OCI-LY7 (cell line): ENCODE measurements around the gene IDI2. TPM values are rescaled to one million over a fixed set of nuclear protein-coding genes. Genes with fewer than 3 reads are reported as not detected.

Experiments used
- BruUV-seq: library from RNA; stranded (reverse); fragments of 400-500 nt; replicated peaks from 2 replicates; lab custom pipeline; 2021; lab: Mats Ljungman, UMichigan
- CTCF ChIA-PET: fragments of 300-600 bp; sonication (Branson Sonifier 250); formaldehyde crosslinking; loops from one replicate; lab custom pipeline; 2022; ENCODE audit warnings: antibody characterized with exemption; ENCODE audit not compliant: unreplicated experiment; lab: Charles Lee
- POLR2A ChIA-PET: fragments of 300-600 bp; sonication (Branson Sonifier 250); formaldehyde crosslinking; loops from one replicate; lab custom pipeline; 2022; ENCODE audit warnings: antibody characterized with exemption; lab: Charles Lee
- DNase-seq: peaks from one replicate; pipeline ENCODE4 v3.0.0-alpha.2; 2015; ENCODE audit warnings: low spot score
- H2AFZ ChIP-seq: fragments of 200-600 bp; sonication (generic), shearing (Covaris generic); 2 replicates; pipeline ENCODE4 v1.6.1; 2014; ENCODE audit warnings: mild to moderate bottlenecking, antibody characterized with exemption, low read length, moderate library complexity
- H3K27ac ChIP-seq: fragments of 200-600 bp; sonication (generic); 2 replicates; pipeline ENCODE4 v1.5.1; 2014; ENCODE audit warnings: mixed run types, low read depth, mild to moderate bottlenecking, moderate library complexity, low read length, inconsistent platforms; ENCODE audit not compliant: poor library complexity, severe bottlenecking
- H3K36me3 ChIP-seq: fragments of 200-600 bp; sonication (generic); 2 replicates; pipeline ENCODE4 v1.6.1; 2014; ENCODE audit warnings: mild to moderate bottlenecking, antibody characterized with exemption, low read length, moderate library complexity, mixed read lengths; ENCODE audit not compliant: insufficient read depth
- H3K4me1 ChIP-seq: fragments of 200-600 bp; sonication (generic); 2 replicates; pipeline ENCODE4 v1.5.1; 2014; ENCODE audit warnings: mild to moderate bottlenecking, low read length; ENCODE audit not compliant: insufficient read depth, poor library complexity, severe bottlenecking
- H3K4me2 ChIP-seq: fragments of 200-600 bp; sonication (generic); 2 replicates; pipeline ENCODE4 v1.6.1; 2014; ENCODE audit warnings: mild to moderate bottlenecking, low read length
- H3K4me3 ChIP-seq: fragments of 200-600 bp; sonication (generic); 2 replicates; pipeline ENCODE4 v1.5.1; 2014; ENCODE audit warnings: mild to moderate bottlenecking, low read depth, low read length; ENCODE audit not compliant: poor library complexity, severe bottlenecking
- H3K79me2 ChIP-seq: fragments of 200-600 bp; sonication (generic); 2 replicates; pipeline ENCODE4 v1.6.1; 2016; ENCODE audit warnings: low read depth, mild to moderate bottlenecking, low read length, moderate library complexity, mixed read lengths; ENCODE audit not compliant: insufficient read depth
- H3K9me2 ChIP-seq: fragments of 200-600 bp; sonication (generic); 2 replicates; pipeline ENCODE4 v1.6.1; 2016; ENCODE audit warnings: mild to moderate bottlenecking, low read length, mixed read lengths; ENCODE audit not compliant: insufficient read depth
- H3K9me3 ChIP-seq: fragments of 200-600 bp; sonication (generic); 2 replicates; pipeline ENCODE4 v1.6.1; 2014; ENCODE audit warnings: mild to moderate bottlenecking, mixed run types, low read length, mixed read lengths
- H4K20me1 ChIP-seq: fragments of 200-600 bp; sonication (generic); 2 replicates; pipeline ENCODE4 v1.6.1; 2014; ENCODE audit warnings: mild to moderate bottlenecking, antibody characterized with exemption, low read length, moderate library complexity, mixed read lengths; ENCODE audit not compliant: insufficient read depth
- EZH2phosphoT487 ChIP-seq: fragments of 200-600 bp; sonication (generic); IDR thresholded peaks from 2 replicates; pipeline ENCODE4 v1.6.1; 2018; ENCODE audit warnings: low read depth, borderline replicate concordance, mild to moderate bottlenecking, mixed run types, antibody characterized with exemption, low read length, moderate library complexity, mixed read lengths
- intact Hi-C: fragments of 100-400 bp; cut with micrococcal nuclease; formaldehyde crosslinking; loops from one replicate; pipeline ENCODE4 v1.10.0; 2022; ENCODE audit not compliant: unreplicated experiment
- total RNA-seq, 2 experiments: library from RNA; depleted of rRNA in 1 of 2; stranded (reverse); fragments of >200 nt in 1 of 2; shearing (Covaris generic) in 1 of 2; gene quantifications; 2 replicates each; pipeline ENCODE4 v1.2.3, GENCODE V29; 2014 to 2022
- TF ChIP-seq, protein P1 (sequence below): fragments of 200-600 bp; sonication (generic); conservative IDR thresholded peaks from 2 replicates; pipeline ENCODE4 v1.5.1; 2014; ENCODE audit warnings: mild to moderate bottlenecking, antibody characterized with exemption, low read length, moderate library complexity, mixed read lengths

Gene IDI2
- total RNA-seq, 2 experiments from 2014 or later: not detected

DNA sequence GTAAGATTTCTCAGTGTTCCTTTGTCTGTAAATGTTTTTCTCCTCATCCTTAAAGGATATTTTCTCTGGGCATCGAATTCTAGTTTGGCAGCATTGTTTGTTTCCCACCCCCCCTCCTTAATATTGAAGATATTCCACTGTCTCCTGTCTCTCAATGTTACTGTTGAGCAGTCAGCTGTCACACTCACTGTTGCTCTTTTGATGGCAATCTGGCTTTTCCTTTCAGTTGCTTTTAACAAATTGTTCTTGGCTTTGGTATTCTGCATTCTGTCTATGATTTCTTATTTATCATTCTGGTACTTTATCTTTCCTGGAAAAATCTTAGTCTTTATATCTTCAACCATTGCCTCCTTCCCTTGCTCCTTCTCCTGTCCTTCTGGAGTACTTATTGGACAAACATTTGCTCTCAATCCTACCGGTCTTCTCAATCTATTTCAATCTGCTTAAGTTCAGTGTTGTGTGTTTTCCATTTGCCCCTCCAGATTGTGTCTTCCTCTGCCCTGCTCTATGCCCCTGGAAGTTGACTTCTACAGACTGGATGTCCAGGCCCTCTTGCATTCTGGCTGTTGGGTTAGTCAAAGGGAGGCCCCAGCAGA lies 46.7 kb downstream of the IDI2 start:
- Histone ChIP-seq H2AFZ (no peak overlapping the region), H3K27ac (no peak overlapping the region), H3K79me2 (no peaks in the 10 kb centered on the region), H4K20me1 (no peaks in the 10 kb centered on the region), H3K36me3 (no peaks in the 10 kb centered on the region; the same call in 1 of the 2 replicates), H3K9me2 (no peaks in the 10 kb centered on the region), H3K4me2 (no peak overlapping the region), H3K4me1 (no peaks in the 10 kb centered on the region), H3K9me3 (peaks cover 25% of the 10 kb centered on the region), H3K4me3 (no peak overlapping the region)
- DNase-seq: no peak
- intact Hi-C loops: no loop called here
- CTCF ChIA-PET: no interaction called here
- no TSS peak for BruUV-seq
- TF ChIP-seq, protein P1, sequence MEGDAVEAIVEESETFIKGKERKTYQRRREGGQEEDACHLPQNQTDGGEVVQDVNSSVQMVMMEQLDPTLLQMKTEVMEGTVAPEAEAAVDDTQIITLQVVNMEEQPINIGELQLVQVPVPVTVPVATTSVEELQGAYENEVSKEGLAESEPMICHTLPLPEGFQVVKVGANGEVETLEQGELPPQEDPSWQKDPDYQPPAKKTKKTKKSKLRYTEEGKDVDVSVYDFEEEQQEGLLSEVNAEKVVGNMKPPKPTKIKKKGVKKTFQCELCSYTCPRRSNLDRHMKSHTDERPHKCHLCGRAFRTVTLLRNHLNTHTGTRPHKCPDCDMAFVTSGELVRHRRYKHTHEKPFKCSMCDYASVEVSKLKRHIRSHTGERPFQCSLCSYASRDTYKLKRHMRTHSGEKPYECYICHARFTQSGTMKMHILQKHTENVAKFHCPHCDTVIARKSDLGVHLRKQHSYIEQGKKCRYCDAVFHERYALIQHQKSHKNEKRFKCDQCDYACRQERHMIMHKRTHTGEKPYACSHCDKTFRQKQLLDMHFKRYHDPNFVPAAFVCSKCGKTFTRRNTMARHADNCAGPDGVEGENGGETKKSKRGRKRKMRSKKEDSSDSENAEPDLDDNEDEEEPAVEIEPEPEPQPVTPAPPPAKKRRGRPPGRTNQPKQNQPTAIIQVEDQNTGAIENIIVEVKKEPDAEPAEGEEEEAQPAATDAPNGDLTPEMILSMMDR: no peak
- no peak for TF ChIP-seq EZH2phosphoT487
- POLR2A ChIA-PET: interaction anchor here (1.0 kb wide), 1 partner anchor 7 kb away, joined by 3 read pairs; no protein-coding TSS in a partner anchor

DNA sequence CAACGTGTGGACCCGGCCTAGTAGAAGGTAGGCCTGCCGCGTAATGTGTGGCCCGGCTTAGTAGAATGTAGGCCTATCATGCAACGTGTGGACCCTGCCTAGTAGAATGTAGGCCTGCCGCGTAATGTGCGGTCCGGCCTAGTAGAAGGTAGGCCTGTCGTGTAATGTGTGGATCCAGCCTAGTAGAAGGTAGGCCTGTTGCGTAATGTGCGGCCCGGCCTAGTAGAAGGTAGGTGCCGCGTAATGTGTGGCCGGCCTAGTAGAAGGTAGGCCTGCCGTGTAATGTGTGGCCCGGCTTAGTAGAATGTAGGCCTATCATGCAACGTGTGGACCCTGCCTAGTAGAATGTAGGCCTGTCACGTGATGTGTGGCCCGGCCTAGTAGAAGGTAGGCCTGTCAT lies 49.3 kb downstream of the IDI2 start:
- no peak overlapping the region for H3K27ac ChIP-seq
- H3K9me2 ChIP-seq: no peaks in the 10 kb centered on the region
- no peak for DNase-seq
- ChIA-PET POLR2A (no interaction called here), CTCF (no interaction called here)
- no peak overlapping the region for H3K4me2 ChIP-seq
- H3K4me3 ChIP-seq: no peak overlapping the region
- H3K9me3 ChIP-seq: peaks cover 25% of the 10 kb centered on the region
- no peaks in the 10 kb centered on the region for H3K79me2 ChIP-seq
- no peaks in the 10 kb centered on the region; the same call in 1 of the 2 replicates for H3K36me3 ChIP-seq
- no TSS peak for BruUV-seq
- no peaks in the 10 kb centered on the region for H3K4me1 ChIP-seq
- TF ChIP-seq, protein P1: no peak
- no peak for TF ChIP-seq EZH2phosphoT487
- intact Hi-C loops: no loop called here
- H2AFZ ChIP-seq: no peak overlapping the region
- no peaks in the 10 kb centered on the region for H4K20me1 ChIP-seq

DNA sequence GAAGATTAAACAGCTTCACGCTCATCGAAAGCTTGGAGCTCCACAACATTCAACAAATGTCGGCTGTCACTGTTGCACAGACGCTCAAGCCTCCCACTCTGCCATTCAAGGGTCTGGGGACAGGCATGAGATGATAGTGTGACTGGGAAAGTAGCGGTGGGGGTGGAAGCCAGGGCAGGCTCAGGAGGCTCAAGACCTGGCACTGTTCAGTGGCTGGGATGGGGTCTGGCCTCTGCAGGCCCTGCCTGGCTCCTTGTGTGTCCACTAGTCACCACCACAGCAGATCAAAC lies 50.9 kb downstream of the IDI2 start:
- Histone ChIP-seq H3K9me2 (no peaks in the 10 kb centered on the region), H2AFZ (no peak overlapping the region), H4K20me1 (no peaks in the 10 kb centered on the region), H3K4me1 (no peaks in the 10 kb centered on the region), H3K9me3 (peaks cover 10% of the 10 kb centered on the region), H3K36me3 (no peaks in the 10 kb centered on the region), H3K79me2 (no peaks in the 10 kb centered on the region), H3K4me3 (no peak overlapping the region), H3K27ac (no peak overlapping the region), H3K4me2 (no peak overlapping the region)
- TF ChIP-seq, protein P1: no peak
- no peak for TF ChIP-seq EZH2phosphoT487
- CTCF ChIA-PET: no interaction called here
- DNase-seq: no peak
- intact Hi-C loops: no loop called here
- POLR2A ChIA-PET: no interaction called here
- BruUV-seq: no TSS peak
